Measurements from ENCODE around the gene STK40. TPM values are rescaled to one million over a fixed set of nuclear protein-coding genes. Genes with fewer than 3 reads are reported as not detected.
A peak's percentile ranks its signal among the peaks of the same experiment; 100 is the strongest.

STK40 gene
- total and polyA plus RNA-seq, 2 donors from 2014 or later: 30.9 to 39.2 TPM

GRCh38 chr1:36401602-36402503, 16.1 kb upstream of the STK40 start:
- Histone ChIP-seq H3K27ac (ENCODE audit: low read depth in 2 of 2, low read length in 2 of 2) (peak overlapping the region; percentile 28 to 41), H3K9me3 (ENCODE audit: control insufficient read depth in 2 of 3, insufficient read depth in 1 of 3, low read length in 3 of 3) (no peaks in the 10 kb centered on the region), H3K4me3 (ENCODE audit: low read length in 3 of 3) (peak overlapping the region in 1 of 3 donors; percentile 65), H3K27me3 (ENCODE audit: control insufficient read depth, insufficient read depth, low read length) (no peaks in the 10 kb centered on the region), H3K9ac (ENCODE audit: low read length in 3 of 3) (no peak overlapping the region), H3K36me3 (ENCODE audit: control insufficient read depth in 2 of 3, insufficient read depth in 3 of 3, low read length in 3 of 3) (no peaks in the 10 kb centered on the region), H3K4me1 (ENCODE audit: control insufficient read depth in 2 of 3, insufficient read depth in 2 of 3, low read depth in 1 of 3, low read length in 3 of 3) (peaks cover 0 to 5% (median 0%) of the 10 kb centered on the region in 3 donors)
- DNase-seq: peak in 1 of 5 donors; percentile 69
- TF ChIP-seq CTCF (IDR thresholded peaks at IDR 0.05; ENCODE audit: borderline replicate concordance, extremely low read depth, insufficient read depth): no peak
- no peak for FAIRE-seq
- intact Hi-C loops (cut with DNase I): no loop called here

- no peaks in the 10 kb centered on the region for H3K27me3 ChIP-seq (ENCODE audit: control insufficient read depth, insufficient read depth, low read length)
- H3K4me3 ChIP-seq (ENCODE audit: low read length in 3 of 3): peak overlapping the region in 2 of 3 donors; percentile 34 to 65
- peaks cover 0 to 8% (median 0%) of the 10 kb centered on the region in 3 donors for H3K4me1 ChIP-seq (ENCODE audit: control insufficient read depth in 2 of 3, insufficient read depth in 2 of 3, low read depth in 1 of 3, low read length in 3 of 3)
- no peaks in the 10 kb centered on the region for H3K36me3 ChIP-seq (ENCODE audit: control insufficient read depth in 2 of 3, insufficient read depth in 3 of 3, low read length in 3 of 3)
- TF ChIP-seq CTCF (IDR thresholded peaks at IDR 0.05; ENCODE audit: borderline replicate concordance, extremely low read depth, insufficient read depth): no peak
- FAIRE-seq (no peak), DNase-seq (peak in 2 of 5 donors; percentile 92)
- intact Hi-C loops (cut with DNase I): no loop called here
- no peaks in the 10 kb centered on the region for H3K9me3 ChIP-seq (ENCODE audit: control insufficient read depth in 2 of 3, insufficient read depth in 1 of 3, low read length in 3 of 3)
- no peak overlapping the region for H3K9ac ChIP-seq (ENCODE audit: low read length in 3 of 3)
- peak overlapping the region; percentile 28 to 41 for H3K27ac ChIP-seq (ENCODE audit: low read depth in 2 of 2, low read length in 2 of 2)
These were observed 15.3 kb upstream of the STK40 start for GRCh38 chr1:36400825-36401601.

- no peak overlapping the region for H3K27ac ChIP-seq (ENCODE audit: low read depth in 2 of 2, low read length in 2 of 2)
- TF ChIP-seq CTCF (IDR thresholded peaks at IDR 0.05; ENCODE audit: borderline replicate concordance, extremely low read depth, insufficient read depth): no peak
- intact Hi-C loops (cut with DNase I): no loop called here
- H3K36me3 ChIP-seq (ENCODE audit: control insufficient read depth in 2 of 3, insufficient read depth in 3 of 3, low read length in 3 of 3): no peaks in the 10 kb centered on the region
- H3K4me1 ChIP-seq (ENCODE audit: control insufficient read depth in 2 of 3, insufficient read depth in 2 of 3, low read depth in 1 of 3, low read length in 3 of 3): peaks cover 0 to 8% (median 0%) of the 10 kb centered on the region in 3 donors
- DNase-seq: no peak
- H3K9me3 ChIP-seq (ENCODE audit: control insufficient read depth in 2 of 3, insufficient read depth in 1 of 3, low read length in 3 of 3): no peaks in the 10 kb centered on the region
- no peaks in the 10 kb centered on the region for H3K27me3 ChIP-seq (ENCODE audit: control insufficient read depth, insufficient read depth, low read length)
- no peak for FAIRE-seq
- no peak overlapping the region for H3K9ac ChIP-seq (ENCODE audit: low read length in 3 of 3)
- peak overlapping the region in 1 of 3 donors; percentile 65 for H3K4me3 ChIP-seq (ENCODE audit: low read length in 3 of 3)
These were observed 14.7 kb upstream of the STK40 start for GRCh38 chr1:36400514-36400824.
